GM21528 (cell line): Measurements from ENCODE around the gene CRISPLD2.

Source experiments
- ATAC-seq: cut with Tn5 transposase; IDR thresholded peaks from one replicate; pipeline ENCODE4 v1.9.1; 2021; ENCODE audit warnings: mild to moderate bottlenecking, moderate library complexity; ENCODE audit not compliant: unreplicated experiment, low FRiP score

The CRISPLD2 gene

DNA sequence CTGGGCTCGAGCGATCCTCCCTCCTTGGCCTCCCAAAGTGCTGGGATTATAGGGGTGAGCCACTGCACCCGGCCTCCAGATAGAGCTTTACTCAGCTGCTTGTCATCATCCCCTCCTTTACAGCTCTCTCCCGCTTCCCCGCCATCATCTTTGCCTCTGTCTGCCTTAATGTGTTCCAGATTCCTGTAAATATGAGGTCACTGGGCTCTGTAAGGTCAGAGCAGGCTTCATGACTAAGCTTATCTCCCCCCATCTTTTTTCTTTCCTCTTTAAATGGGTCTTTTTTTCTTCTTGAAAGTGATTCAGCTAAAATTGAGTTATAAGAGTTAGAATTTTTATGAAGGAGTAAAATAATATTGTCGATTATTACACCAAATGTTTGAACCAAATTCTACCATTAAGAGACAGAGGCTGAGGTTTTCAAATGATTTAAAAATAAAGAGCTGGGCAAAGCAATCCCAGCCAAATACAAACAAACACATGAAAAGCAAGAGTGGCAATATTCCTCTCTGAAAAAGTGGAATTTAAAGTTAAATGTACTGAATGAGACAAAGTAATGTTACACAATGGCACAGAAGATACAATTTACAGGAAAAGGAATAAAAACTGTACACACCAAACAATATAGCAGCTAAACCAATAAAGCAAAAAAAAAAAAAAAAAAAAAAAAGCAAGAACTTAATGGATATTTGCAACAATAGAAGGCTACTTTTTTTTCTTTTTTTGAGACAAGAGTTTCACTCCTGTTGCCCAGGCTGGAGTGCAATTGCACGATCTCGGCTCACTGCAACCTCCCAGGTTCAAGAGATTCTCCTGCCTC is 62.1 kb downstream of the CRISPLD2 start:
- ATAC-seq = no peak

DNA sequence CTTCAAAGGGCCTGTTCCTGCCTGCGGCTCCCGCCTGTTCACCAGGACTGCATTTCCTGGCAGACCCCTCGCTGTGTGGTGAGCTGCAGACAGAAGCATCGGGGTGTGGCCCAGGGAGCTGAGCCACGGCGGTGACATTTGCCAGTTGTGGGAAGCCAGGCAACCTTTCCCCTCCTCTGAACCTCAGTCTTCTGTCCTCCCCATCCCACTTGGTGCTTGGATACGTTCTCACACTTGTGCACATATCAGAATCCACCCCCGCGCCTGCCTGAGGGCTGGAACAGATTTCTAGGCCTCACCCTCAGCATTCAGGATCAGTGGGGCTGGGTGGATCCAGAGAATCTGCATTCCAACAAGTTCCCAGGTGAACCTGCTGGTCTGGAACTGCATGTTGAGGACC is 63.5 kb downstream of the CRISPLD2 start:
- ATAC-seq = no peak

DNA sequence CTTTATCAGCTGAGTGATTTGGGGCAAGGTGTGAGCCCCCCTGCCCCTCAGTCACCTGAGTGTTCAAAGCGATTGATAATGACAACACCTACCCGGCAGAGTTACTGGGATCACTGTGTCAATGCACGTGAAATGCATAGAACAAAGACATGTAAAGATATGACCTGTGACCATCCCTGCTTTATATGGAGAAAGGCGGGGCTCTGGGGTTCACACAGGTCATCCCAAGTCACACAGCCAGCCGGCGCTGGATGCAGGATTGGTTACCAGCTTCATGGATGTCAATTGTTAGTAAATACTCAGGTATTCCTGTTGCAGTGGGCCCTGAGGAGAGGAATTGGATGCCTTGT is 64.4 kb downstream of the CRISPLD2 start:
- ATAC-seq = no peak

DNA sequence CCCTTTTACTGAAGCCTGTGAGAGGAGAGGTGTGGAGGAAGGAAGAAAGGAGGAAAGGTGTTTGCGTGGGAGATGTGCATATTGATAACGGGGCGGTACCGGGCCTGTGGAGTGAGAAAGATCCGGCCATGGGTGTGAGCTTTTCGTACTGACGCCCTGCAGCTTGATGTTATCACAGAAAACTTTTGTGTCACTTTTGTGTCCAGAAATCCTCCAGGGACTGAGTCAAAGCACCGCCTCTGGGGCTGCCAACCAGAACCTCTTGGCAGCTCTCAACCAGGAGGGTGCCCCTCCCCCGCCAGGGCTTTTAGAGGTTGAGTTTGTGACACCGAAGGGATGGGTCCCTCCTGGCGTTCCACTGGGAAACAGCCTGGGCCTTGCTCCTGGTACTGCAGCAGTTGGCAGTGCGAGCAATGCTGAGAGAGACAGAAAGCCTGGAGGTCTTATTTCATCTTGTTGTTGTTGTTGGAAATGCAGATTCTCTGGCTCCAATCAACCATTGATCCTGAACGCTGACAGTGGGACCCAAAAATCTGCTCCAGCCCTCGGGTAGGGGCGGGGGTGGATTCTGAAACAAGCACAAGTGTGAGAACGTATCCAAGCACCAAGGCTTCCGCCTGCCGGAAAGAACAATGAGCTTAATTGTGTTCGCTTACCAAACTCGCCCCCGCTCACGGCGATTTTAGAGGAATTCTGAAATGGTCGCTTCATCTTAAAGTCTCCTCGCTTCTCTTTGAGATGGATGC is 65.0 kb downstream of the CRISPLD2 start:
- ATAC-seq = no peak

- ATAC-seq = no peak
These were observed 65.6 kb downstream of the CRISPLD2 start for GRCh38 chr16:84885342-84885910.

- ATAC-seq = no peak
These were observed 66.8 kb downstream of the CRISPLD2 start for GRCh38 chr16:84886497-84887090.

- ATAC-seq = no peak
These were observed 67.4 kb downstream of the CRISPLD2 start for GRCh38 chr16:84887207-84887606.

- no peak for ATAC-seq
These were observed 68.7 kb downstream of the CRISPLD2 start for GRCh38 chr16:84888450-84888849.

- no peak for ATAC-seq
These were observed 69.3 kb downstream of the CRISPLD2 start for GRCh38 chr16:84889066-84889465.

DNA sequence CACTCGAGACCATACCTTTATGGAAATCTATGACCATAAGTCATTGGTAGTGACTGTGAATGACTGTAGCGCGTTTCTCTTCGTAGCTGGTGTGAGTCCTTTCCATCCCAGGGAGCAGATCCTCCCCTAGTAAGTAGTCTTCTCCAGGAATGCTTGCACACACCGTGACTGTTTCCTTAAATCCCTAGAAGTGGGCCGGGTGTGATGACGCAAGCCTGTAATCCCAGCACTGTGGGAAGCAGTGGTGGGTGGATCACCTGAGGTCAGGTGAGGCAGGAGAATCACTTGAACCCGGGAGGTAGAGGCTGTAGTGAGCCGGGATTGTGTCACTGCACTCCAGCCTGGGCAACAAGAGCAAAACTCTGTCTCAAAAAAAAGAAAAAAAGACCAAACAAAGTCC is 70.6 kb downstream of the CRISPLD2 start:
- ATAC-seq = no peak

- no peak for ATAC-seq
These were observed 71.5 kb downstream of the CRISPLD2 start for GRCh38 chr16:84891149-84891795.

- no peak for ATAC-seq
These were observed 72.3 kb downstream of the CRISPLD2 start for GRCh38 chr16:84892097-84892496.

GRCh38 chr16:84893467-84893848 is 73.7 kb downstream of the CRISPLD2 start:
- ATAC-seq = no peak

DNA sequence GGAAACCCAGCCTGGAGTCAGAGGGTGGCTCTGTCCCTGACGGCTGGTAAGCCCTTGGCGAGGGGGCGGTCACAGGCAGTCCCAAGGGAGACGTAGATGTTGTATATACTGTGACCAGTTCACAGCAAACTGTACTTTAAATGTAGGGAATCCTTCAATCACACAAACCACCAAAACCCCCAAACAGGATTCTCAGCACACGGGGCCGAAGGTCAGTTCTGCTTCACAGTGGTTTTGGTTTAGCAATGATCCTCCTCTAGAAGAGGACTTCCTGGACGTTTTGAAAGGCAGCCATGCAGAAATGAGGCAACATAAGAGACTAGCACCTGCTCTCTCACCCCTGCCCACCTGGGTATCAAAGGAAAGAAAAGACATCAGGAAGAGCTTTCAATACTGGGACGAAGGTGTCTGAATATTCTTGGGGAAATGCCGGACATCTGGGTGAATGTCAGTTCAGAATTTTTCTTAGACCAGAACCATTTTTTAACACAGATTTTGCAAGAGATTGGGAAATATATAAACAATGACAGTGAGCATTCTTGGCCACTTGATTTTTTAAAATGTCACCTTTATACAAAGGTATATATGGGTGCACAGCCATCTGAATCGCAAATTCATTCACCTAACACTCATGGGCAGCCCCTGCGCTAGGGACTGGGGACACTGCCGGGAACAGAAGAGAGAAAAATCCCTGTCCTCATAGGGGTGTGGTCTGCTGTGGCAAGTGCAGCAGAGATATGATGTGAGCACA is 74.2 kb downstream of the CRISPLD2 start:
- no peak for ATAC-seq

GRCh38 chr16:84895016-84895415 is 75.2 kb downstream of the CRISPLD2 start:
- ATAC-seq = no peak

DNA sequence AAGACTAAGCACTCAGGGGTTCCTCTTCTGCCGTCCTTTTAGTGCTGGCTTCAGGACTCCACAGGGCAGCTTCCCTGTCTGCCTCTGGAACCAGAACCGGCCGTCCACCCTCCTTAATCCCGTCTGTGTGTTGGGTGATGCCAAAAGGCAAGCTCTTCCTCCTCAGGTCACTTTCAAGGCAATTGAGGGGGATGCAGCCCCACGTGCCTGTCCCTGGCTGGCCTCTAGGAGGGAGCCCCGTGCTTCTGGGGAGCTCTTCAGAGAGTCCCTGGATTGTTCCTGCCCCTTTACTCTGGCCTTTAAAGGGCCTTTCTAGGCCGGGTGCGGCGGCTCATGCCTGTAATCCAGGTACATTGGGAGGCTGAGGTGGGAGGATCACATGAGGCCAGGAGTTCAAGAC is 77.1 kb downstream of the CRISPLD2 start:
- no peak for ATAC-seq

DNA sequence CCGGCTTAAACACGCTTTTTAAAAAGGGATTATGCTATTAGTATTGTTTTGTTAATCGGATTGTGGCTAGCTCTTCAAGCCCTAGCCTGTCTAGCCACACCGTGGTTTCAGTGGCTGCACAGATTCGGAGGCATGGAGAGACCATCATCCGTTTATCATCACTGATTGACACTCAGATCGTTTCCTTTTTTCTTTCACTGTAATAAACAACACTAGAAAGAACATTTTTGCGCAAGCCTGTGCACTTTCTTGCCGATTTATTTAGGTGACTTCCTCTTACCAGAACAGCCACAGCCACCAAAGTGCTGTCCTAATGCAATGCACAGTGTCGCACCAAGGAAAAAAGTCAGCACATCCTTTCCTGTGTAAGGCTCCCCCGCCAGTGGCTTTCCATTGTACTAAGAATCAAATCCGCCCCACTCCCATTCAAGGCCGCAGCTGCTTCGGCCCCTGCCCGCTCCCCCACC is 78.2 kb downstream of the CRISPLD2 start:
- ATAC-seq = no peak

DNA sequence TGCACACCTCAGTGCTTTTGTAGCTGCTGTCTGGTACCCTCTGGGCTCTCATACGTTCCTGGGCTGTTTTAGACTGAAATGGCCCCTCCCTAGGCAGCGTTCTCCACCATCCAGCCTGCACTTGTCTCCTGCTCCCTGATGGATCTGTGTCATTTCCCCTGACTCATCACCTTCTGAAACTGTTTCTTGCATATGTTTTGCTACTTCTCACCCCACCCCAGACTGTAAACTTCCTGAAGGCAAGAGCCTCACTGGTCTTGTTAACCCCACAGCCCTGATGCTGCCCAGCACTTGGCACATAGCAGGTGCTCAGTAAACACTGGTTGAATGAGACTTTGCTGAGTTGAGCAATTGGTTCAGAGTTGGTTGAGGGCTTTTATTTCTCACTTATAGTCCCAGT is 78.7 kb downstream of the CRISPLD2 start:
- no peak for ATAC-seq

DNA sequence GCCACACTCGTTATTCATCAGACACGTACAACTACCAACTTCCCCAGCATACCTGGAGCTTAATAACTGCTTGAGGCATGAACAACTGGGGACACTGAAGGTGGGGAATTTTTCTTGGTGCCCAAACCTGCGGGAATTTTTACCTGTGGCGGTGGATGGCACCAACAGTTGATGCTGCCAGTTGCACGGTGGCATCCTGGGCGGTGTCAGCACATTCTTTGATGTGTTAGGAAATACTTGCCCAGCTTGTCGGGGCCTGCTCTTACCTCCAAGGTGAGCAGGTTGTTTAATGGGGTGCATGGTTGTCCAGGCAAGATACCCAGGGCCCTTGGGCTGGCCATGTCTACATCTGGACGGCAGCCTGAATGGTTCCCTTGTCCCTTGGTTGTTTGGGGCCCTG is 79.6 kb downstream of the CRISPLD2 start:
- no peak for ATAC-seq

DNA sequence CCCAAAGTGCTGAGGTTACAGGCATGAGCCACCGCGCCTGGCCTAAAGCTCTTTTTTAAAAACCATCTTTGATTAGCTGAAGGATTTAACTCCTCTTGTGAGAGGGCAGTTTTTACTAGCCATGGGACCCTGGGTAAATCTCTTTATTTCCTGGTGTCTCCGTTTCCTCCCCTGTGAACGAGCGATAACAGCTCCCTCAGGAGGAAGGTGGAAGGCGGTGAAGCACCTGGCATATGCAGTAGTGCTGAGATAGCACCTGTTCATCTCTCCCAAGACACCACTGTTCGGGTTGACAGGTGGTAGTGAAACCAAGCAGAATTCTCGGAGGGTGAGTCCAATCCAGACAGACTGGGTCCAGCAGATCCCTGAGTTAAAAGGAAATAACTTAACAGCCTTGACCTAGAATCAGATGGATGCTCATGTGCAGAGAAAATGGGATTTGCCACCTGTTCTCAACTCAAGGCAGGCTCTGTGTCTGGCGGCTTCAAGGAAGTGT is 86.2 kb downstream of the CRISPLD2 start:
- no peak for ATAC-seq
